Ovary (tissue), 3 donors: ENCODE results near the gene MMEL1.

ENCODE experiments used
- CTCF ChIP-seq, 3 donors: fragments of 450-650 bp in 2 of 3; fragments of 200-600 bp in 1 of 3; IDR thresholded peaks; one replicate each; pipeline versions ENCODE4 v1.5.1 to v1.8.0; 2016 to 2022; ENCODE audit warnings: antibody characterized with exemption in 3 of 3, mild to moderate bottlenecking in 1 of 3
- EP300 ChIP-seq: sonication (generic); formaldehyde crosslinking; IDR thresholded peaks from one replicate; pipeline ENCODE4 v1.6.1; 2017; ENCODE audit warnings: antibody characterized with exemption
- POLR2A ChIP-seq: fragments of 450-650 bp; IDR thresholded peaks from one replicate; pipeline ENCODE4 v1.6.1; 2017; ENCODE audit warnings: antibody characterized with exemption, mild to moderate bottlenecking, moderate library complexity
- donor health status: DM: no; HTN: no; CAD: no.

DNA sequence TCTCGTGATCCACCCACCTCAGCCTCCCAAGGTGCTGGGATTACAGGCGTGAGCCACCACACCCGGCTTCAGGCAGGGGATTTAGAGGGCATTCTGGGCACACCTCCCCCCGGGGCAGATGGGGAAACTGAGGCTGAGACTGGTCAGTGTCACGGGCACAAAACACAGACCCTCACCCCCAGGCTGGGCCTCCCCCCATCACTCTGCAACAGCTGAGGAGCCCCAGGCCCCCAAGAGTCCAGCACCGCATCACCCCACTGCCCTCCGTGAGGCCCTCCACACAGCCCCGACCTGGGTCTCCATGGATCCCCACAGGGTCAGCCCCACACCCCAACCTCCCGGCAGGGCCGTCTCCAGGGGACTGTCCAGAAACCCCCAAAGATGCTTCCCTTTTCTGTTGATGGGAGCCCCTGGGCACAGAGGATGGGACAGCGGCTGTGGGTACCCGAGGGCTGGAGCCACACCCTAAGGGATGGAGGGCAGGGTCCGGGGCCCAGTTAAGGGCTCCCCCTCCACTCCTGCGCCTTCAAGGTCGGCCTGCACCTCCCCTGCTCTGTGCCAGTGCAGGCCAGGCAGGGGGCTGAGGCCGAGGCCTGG lies 65.6 kb downstream of the MMEL1 start:
- TF ChIP-seq POLR2A (no peak), CTCF (IDR thresholded peaks at IDR 0.05) (no peak), EP300 (no peak)
